Globus pallidus (tissue), 1 donor: ENCODE results near the gene RAD51D.
"Not testable (repeated sequence)": the region's sequence is repeated elsewhere in the genome, so short reads cannot be mapped to it uniquely, and the experiment has no call there.

ENCODE experiments used
- DNase-seq: peaks from one replicate; pipeline ENCODE4 v3.0.0-alpha.2; 2015; ENCODE audit warnings: low spot score

RAD51D gene

DNA sequence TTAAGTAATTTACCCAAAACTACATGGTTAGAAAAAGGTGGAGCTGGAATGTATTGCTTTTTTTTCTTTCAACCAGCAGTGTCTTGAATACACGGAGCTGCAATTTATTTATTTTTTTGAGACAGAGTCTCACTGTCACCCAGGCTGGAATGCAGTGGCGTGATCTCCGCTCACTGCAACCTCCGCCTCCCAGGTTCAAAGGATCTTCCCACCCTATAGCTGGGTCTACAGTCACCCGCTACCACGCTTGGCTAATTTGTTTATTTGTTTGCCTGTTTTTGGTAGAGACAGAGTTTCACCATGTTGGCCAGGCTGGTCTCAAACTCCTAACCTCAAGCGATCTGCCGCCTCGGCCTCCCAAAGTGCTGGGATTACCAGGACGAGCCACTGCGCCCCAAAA lies 29.0 kb downstream of the RAD51D start:
- not testable (repeated sequence) for DNase-seq

GRCh38 chr17:35089586-35090296 lies 29.9 kb downstream of the RAD51D start:
- DNase-seq = no peak

DNA sequence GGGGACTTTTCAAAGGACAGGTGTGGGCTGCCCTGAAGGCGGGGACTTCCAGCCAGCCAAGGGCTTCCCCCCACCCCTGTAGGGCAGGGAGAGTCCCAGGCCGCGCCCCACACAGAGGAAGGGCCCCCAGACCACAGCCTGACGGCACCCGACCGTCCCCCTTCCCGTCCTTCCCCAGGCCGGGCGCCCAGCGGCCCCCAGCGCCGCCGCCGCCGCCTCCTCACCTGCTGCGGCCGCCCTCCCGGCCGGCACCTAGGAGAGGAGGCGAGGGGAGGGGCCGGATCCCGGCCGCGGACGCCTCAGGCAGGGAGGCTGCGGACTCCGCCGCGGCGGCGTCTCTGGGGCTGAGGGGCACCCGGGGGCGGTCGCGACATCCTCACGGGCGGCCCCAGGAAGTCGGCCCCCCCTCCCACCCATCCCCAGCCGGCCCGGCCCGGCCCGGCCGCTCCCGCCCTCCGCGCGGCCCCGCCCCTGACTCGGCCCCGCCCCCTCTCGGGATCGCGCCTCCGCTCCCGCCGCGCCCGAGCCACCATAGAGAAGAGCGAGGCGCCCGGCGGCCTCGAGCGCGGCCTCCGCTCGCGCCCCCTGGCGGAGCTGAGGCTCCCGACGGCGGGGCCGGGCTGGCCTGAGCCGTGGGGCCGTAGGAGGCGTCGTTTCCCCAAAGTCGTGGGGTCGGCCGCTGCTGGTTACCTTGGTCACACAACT lies 30.6 kb downstream of the RAD51D start:
- peak; percentile 90 for DNase-seq

GRCh38 chr17:35088356-35088880 lies 31.2 kb downstream of the RAD51D start:
- DNase-seq = no peak

DNA sequence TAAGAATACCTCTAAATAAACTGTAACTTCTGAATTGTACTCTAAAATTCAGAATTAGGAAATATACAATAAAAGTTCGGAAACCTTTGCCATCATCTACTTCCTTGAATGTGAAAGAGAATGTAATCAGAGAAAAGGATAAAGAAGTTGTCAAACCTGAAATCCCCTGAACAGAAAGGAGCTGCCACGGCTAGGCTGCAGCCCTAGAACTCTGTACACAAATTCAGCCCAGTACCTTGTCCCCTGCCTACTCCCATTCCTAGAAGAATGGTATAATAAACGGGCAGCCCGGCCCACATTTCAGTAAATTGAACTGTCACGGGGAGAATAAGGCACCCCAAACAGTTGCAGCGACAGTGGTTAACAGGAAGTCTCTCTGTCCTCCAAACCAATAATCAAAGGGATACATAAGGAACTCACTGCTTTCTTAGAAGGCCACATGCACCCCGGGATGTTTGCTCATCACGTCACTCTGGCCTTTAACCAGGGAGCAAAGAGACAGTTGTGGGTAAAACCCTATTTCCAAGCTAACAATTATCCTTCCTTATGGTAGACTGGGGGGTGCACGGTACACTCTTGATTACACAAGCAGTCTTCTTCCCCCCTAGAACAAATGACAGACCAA lies 31.8 kb downstream of the RAD51D start:
- peak; percentile 83 for DNase-seq

DNA sequence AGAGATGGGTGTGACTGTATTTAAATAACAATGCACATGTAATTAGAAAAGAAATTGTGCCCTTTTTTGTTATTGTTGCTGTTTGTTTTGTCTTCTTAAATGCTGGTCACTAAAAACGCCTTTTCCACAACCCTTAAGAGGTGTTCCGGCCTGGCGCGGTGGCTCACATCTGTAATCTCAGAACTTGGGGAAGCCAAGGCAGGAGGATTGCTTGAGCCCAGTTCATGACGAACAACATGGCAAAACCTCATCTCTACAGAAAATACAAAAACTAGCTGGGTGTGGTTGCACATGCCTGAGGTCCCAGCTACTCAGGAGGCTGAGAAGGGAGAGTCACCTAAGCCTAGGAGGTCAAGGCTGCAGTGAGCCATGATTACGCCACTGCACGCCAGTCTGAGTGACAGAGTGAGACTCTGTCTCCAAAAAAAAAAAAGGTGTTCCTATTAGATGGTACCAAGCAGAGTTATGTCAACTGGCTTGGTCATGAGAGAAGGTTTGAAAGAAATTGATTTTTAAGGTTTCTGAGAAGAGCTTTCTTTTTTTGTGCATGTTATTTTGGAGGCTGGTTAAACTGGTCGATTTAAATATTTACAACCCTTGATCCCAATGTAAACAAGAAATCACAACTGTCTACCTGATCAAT lies 32.6 kb downstream of the RAD51D start:
- DNase-seq = peak; percentile 45

- DNase-seq = no peak
Observed at GRCh38 chr17:35086164-35086563, 33.5 kb downstream of the RAD51D start.

DNA sequence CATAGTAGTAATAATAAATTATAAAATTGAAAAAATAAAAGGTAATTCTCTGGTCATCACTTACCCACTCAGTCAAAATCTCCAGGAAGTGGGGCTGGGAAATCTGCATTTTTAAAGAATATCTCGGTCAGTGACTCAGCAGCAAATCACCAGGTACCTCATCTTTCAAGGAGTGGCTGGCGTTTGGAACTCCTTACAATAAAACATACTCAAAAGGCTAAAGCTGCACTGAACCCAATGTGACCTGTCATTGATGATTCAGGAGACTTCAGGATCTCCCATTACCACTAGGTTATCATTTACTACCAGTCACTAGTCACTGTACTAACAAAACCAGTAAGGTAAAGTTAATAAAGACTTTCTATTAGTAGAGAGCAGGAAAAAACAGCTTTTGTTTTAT lies 34.7 kb downstream of the RAD51D start:
- DNase-seq = no peak

GRCh38 chr17:35083071-35083470 lies 36.6 kb downstream of the RAD51D start:
- DNase-seq = peak; percentile 48

DNA sequence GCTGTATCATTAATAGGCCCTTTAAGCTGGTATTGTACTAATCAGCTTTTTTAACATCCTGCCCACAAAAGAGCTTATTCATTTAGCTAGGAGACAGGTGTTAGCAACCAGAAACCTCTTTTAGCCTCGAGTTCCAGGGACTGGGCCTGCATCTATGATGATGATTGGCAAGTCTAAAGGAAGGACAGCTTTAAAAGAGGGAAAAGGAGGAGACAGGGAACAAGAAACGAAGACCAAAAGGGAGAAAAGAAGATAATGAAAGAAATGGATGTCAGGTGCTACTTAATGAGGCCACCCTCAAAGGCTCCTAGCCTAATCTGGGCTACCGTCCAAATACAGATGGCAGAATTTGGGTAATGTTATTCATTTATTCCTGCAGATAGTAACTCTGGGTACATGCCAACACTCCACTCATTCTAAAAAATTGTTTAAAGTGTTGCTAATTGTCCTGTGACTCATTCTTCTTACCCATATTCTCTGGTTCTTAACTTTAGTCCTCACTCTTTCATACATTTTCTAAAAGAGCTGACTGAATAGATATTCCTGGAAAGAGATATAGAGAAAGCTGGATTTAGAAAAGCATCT lies 37.5 kb downstream of the RAD51D start:
- DNase-seq = peak; percentile 57

- DNase-seq = peak; percentile 76
Observed at GRCh38 chr17:35081638-35082037, 38.0 kb downstream of the RAD51D start.

DNA sequence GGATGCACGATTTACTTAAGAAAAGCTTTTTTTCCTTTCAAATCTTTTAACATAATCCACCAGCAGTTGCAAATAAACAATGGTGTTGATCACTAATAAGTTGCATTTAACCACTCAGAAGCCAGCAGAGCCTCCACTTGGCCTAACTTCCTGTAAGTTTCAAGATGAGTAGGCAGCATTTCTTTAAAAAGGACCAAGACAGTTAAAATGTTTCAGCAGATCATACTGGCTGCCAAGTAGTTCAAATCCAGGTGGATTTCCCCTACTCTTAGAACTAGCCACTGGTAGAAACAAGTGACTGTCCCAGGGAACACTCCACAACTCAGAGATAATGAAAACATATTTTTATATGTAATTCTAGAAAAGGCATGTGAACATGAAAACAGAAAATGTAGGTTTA lies 39.1 kb downstream of the RAD51D start:
- no peak for DNase-seq

DNA sequence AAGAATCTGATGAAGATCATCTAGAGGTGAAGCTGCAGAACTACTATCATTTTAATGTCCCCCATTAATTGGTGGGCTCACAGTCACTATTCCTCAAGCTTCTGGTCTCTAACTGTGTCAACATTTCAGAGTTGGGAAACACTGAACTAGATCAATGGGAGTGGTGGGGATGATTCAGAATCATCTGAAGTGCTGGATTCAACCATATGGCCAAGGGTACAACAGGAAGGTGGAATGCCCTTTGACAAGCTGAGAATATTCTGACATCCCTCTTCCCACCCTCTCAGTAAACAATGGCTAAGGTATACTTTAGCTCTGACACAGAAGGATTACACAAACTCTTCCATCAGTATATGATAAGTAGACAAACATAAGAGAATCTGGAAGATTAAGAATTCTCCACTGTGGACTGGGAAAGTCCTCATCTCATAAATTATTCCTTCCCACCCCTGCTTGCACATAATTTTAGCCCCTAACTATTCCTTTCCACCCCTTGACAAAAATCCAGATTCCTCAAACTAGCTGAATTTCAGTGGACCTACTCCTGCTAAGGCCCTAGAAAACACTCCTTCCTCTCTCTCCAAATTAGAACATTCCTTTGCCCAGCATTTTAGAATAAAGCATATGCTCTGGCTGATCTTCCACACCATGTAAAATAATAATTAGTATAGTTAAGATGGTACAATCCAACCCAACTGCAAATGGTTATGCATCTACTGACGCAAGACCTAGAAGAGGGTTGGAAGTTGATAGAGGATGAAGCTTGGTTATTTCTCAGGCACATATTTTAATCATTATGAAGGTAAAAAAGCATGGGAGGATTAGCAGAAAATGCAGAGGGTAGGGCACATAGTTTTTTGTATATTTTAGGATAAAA lies 39.9 kb downstream of the RAD51D start:
- DNase-seq = no peak

- no peak for DNase-seq
Observed at GRCh38 chr17:35076874-35077273, 42.8 kb downstream of the RAD51D start.

- peak; percentile 93 for DNase-seq
Observed at GRCh38 chr17:35074711-35075707, 44.7 kb downstream of the RAD51D start.

DNA sequence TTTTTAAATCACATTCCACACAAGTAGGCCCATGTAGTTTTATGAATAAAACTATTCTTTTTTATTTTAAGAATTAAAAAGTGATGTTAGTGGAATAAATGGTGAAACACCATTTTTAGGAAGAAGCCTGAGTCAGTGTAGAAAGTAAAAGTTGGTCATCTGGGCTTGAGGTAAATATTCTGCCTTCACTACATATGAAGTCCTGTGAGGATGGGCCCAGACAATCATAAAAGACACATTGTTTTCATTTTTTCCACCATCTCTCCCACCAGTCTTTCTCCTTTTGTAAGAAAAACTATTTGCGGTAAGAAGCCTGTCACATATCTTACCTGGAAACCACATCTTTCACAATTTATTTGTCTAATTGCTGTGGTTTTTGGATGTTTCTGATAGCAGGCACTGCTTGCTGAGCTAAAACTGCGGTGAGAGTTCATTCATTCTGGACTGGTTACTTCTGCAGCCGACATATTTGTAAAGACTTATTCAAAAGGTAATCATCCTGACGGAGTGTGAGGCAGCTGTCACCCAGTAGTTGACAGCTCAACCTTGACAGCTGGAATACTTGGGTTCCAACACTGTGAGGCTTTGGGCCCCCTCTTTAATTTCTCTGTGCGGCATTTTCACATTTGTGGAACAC lies 45.6 kb downstream of the RAD51D start:
- DNase-seq = peak; percentile 49

GRCh38 chr17:35073183-35073790 lies 46.4 kb downstream of the RAD51D start:
- DNase-seq = no peak

GRCh38 chr17:35069311-35069710 lies 50.3 kb downstream of the RAD51D start:
- peak; percentile 55 for DNase-seq

- no peak for DNase-seq
Observed at GRCh38 chr17:35068249-35068648, 51.4 kb downstream of the RAD51D start.
